ENCODE results near the gene NUP133.
"Not testable (repeated sequence)": the region's sequence is repeated elsewhere in the genome, so short reads cannot be mapped to it uniquely, and the experiment has no call there.

NUP133 gene

GRCh38 chr1:229507951-229508822 is at the start of gene NUP133:
TSS of gene NUP133 (minus strand) at chr1:229508341. CDS start at chr1:229508249, 92 bp downstream.
- DNase-seq (ENCODE audit: low read depth in 2 of 2), result peak; percentile 96 to 97

- DNase-seq (ENCODE audit: low read depth in 2 of 2), result no peak
Measured at GRCh38 chr1:229557200-229557850, 49.2 kb upstream of the NUP133 start.

GRCh38 chr1:229554886-229555621 is 46.9 kb upstream of the NUP133 start:
- no peak for DNase-seq (ENCODE audit: low read depth in 2 of 2)

- no peak for DNase-seq (ENCODE audit: low read depth in 2 of 2)
Measured at GRCh38 chr1:229553621-229554130, 45.5 kb upstream of the NUP133 start.

GRCh38 chr1:229552732-229553131 is 44.6 kb upstream of the NUP133 start:
- no peak for DNase-seq (ENCODE audit: low read depth in 2 of 2)

- DNase-seq (ENCODE audit: low read depth in 2 of 2), result no peak
Measured at GRCh38 chr1:229550812-229551567, 42.8 kb upstream of the NUP133 start.

- no peak for DNase-seq (ENCODE audit: low read depth in 2 of 2)
Measured at GRCh38 chr1:229547542-229547941, 39.4 kb upstream of the NUP133 start.

- no peak for DNase-seq (ENCODE audit: low read depth in 2 of 2)
Measured at GRCh38 chr1:229544587-229544986, 36.4 kb upstream of the NUP133 start.

- no peak for DNase-seq (ENCODE audit: low read depth in 2 of 2)
Measured at GRCh38 chr1:229539863-229540506, 31.8 kb upstream of the NUP133 start.

GRCh38 chr1:229538945-229539344 is 30.8 kb upstream of the NUP133 start:
- no peak for DNase-seq (ENCODE audit: low read depth in 2 of 2)

- DNase-seq (ENCODE audit: low read depth in 2 of 2), result no peak
Measured at GRCh38 chr1:229537894-229538293, 29.8 kb upstream of the NUP133 start.

- no peak for DNase-seq (ENCODE audit: low read depth in 2 of 2)
Measured at GRCh38 chr1:229536982-229537381, 28.8 kb upstream of the NUP133 start.

- DNase-seq (ENCODE audit: low read depth in 2 of 2), result no peak
Measured at GRCh38 chr1:229535230-229535629, 27.1 kb upstream of the NUP133 start.

GRCh38 chr1:229531326-229531725 is 23.2 kb upstream of the NUP133 start:
- no peak for DNase-seq (ENCODE audit: low read depth in 2 of 2)

GRCh38 chr1:229529639-229530038 is 21.5 kb upstream of the NUP133 start:
- DNase-seq (ENCODE audit: low read depth in 2 of 2), result no peak

- DNase-seq (ENCODE audit: low read depth in 2 of 2), result no peak
Measured at GRCh38 chr1:229526695-229527094, 18.6 kb upstream of the NUP133 start.

GRCh38 chr1:229523052-229523451 is 14.9 kb upstream of the NUP133 start:
- DNase-seq (ENCODE audit: low read depth in 2 of 2), result no peak

GRCh38 chr1:229514578-229515275 is 6.6 kb upstream of the NUP133 start:
- peak in 1 of 2 donors; percentile 20 for DNase-seq (ENCODE audit: low read depth in 2 of 2)

GRCh38 chr1:229511625-229512024 is 3.5 kb upstream of the NUP133 start:
- not testable (repeated sequence) for DNase-seq (ENCODE audit: low read depth in 2 of 2)

GRCh38 chr1:229511201-229511600 is 3.1 kb upstream of the NUP133 start:
- DNase-seq (ENCODE audit: low read depth in 2 of 2), result not testable (repeated sequence)

Measured in stimulated activated CD8-positive, alpha-beta memory T cell treated with anti-CD3 and anti-CD28 coated beads, Interleukin-15, amount 100 ng/mL, for 48 hours (primary cell).